B cell (primary cell): ENCODE measurements around the gene ZC3H7A. TPM values are rescaled to one million over a fixed set of nuclear protein-coding genes. Genes with fewer than 3 reads are reported as not detected.
A peak's percentile ranks its signal among the peaks of the same experiment; 100 is the strongest.

ENCODE experiments used
- ATAC-seq: fragments of 200-7000 bp; cut with Tn5 transposase; one replicate; pipeline ENCODE4 v1.10.0; 2021; ENCODE audit warnings: low read depth, mild to moderate bottlenecking, moderate number of reproducible peaks, moderate library complexity
- CTCF ChIA-PET: fragments of 350-600 bp; sonication (Branson Sonifier 250); formaldehyde crosslinking; loops from one replicate; lab custom pipeline; 2021; ENCODE audit warnings: antibody characterized with exemption, inconsistent platforms; lab: Charles Lee
- POLR2A ChIA-PET: fragments of 350-600 bp; sonication (Branson Sonifier 250); formaldehyde crosslinking; loops from one replicate; lab custom pipeline; 2021; ENCODE audit warnings: antibody characterized with exemption; lab: Charles Lee
- DNase-seq: peaks from one replicate; pipeline ENCODE4 v3.0.0; 2013
- H2AFZ ChIP-seq: 2 replicates; pipeline ENCODE4 v1.6.1; 2012; ENCODE audit warnings: mild to moderate bottlenecking, low read depth, low read length; ENCODE audit not compliant: insufficient read depth, poor library complexity, severe bottlenecking
- H3K27ac ChIP-seq, 2 donors: 1 replicate in 1 of 2; 2 replicates in 1 of 2; pipeline ENCODE4 v1.5.1; 2012 to 2013; ENCODE audit warnings: low read length in 2 of 2, mild to moderate bottlenecking in 2 of 2, moderate library complexity in 1 of 2
- H3K27me3 ChIP-seq, 4 experiments: fragments of 200-600 bp in 1 of 4; sonication (generic) in 1 of 4; replicated peaks in 1 of 4; 1 replicate in 2 of 4; 2 replicates in 2 of 4; pipeline versions ENCODE4 v1.6.1 to v1.7.0; 2013 to 2016; ENCODE audit warnings: low read length in 3 of 4, mild to moderate bottlenecking in 2 of 4, mixed read lengths in 1 of 4, moderate library complexity in 1 of 4; ENCODE audit not compliant: insufficient read depth in 4 of 4, control insufficient read depth in 3 of 4; ENCODE audit errors: control extremely low read depth in 1 of 4
- H3K36me3 ChIP-seq, 2 experiments: replicated peaks in 1 of 2; 1 replicate in 1 of 2; 2 replicates in 1 of 2; pipeline versions ENCODE4 v1.6.1 to v1.7.1; 2013; ENCODE audit warnings: low read length in 1 of 2; ENCODE audit not compliant: insufficient read depth in 2 of 2, control insufficient read depth in 1 of 2; ENCODE audit errors: control extremely low read depth in 1 of 2, extremely low read depth in 1 of 2
- H3K4me1 ChIP-seq, 2 donors: fragments of 200-600 bp in 1 of 2; sonication (generic) in 1 of 2; 1 replicate in 1 of 2; 2 replicates in 1 of 2; pipeline versions ENCODE4 v1.5.1 to v1.6.1; 2013 to 2017; ENCODE audit warnings: low read length in 2 of 2; ENCODE audit not compliant: control insufficient read depth in 2 of 2, insufficient read depth in 2 of 2
- H3K4me2 ChIP-seq: replicated peaks from 2 replicates; pipeline ENCODE3; 2012; ENCODE audit warnings: mild to moderate bottlenecking, low read depth, low read length; ENCODE audit not compliant: poor library complexity, severe bottlenecking
- H3K4me3 ChIP-seq, 5 experiments: fragments of 200-600 bp in 1 of 5; sonication (generic) in 1 of 5; 1 replicate in 3 of 5; 2 replicates in 2 of 5; pipeline versions ENCODE4 v1.5.1 to v1.7.0; 2011 to 2016; ENCODE audit warnings: low read length in 4 of 5, mild to moderate bottlenecking in 4 of 5, low read depth in 2 of 5, control low read depth in 1 of 5, moderate library complexity in 1 of 5; ENCODE audit not compliant: insufficient read depth in 1 of 5; ENCODE audit errors: control extremely low read depth in 1 of 5, extremely low read depth in 1 of 5
- H3K79me2 ChIP-seq: fragments of 200-600 bp; sonication (generic); one replicate; pipeline ENCODE4 v1.6.0; 2016; ENCODE audit warnings: low read length; ENCODE audit not compliant: control insufficient read depth, insufficient read depth
- H3K9ac ChIP-seq: fragments of 200-600 bp; sonication (generic); 2 replicates; pipeline ENCODE4 v1.6.1; 2017; ENCODE audit warnings: mild to moderate bottlenecking, low read length, moderate library complexity
- H3K9me3 ChIP-seq, 3 donors: one replicate each; pipeline versions ENCODE4 v1.6.1 to v1.7.1; 2013; ENCODE audit warnings: low read length in 2 of 3; ENCODE audit not compliant: control insufficient read depth in 2 of 3, insufficient read depth in 1 of 3; ENCODE audit errors: control extremely low read depth in 1 of 3
- H4K20me1 ChIP-seq: 2 replicates; pipeline ENCODE4 v1.6.0; 2012; ENCODE audit warnings: mild to moderate bottlenecking, low read length; ENCODE audit not compliant: insufficient read depth, control insufficient read depth, poor library complexity, severe bottlenecking
- H3K27ac Mint-ChIP-seq: one replicate; pipeline ENCODE4 v1.8.0; 2021; ENCODE audit warnings: mixed read lengths
- H3K27me3 Mint-ChIP-seq: one replicate; pipeline ENCODE4 v1.8.0; 2021; ENCODE audit warnings: mixed read lengths
- H3K4me1 Mint-ChIP-seq: one replicate; pipeline ENCODE4 v1.8.0; 2021; ENCODE audit warnings: mixed read lengths
- H3K4me3 Mint-ChIP-seq: one replicate; pipeline ENCODE4 v1.8.0; 2021; ENCODE audit warnings: mixed read lengths
- H3K9me3 Mint-ChIP-seq: one replicate; pipeline ENCODE4 v1.8.0; 2022; ENCODE audit warnings: mixed read lengths; ENCODE audit not compliant: insufficient read depth
- EZH2 ChIP-seq: IDR thresholded peaks from 2 replicates; pipeline ENCODE4 v1.6.1; 2012; ENCODE audit warnings: borderline replicate concordance, low read depth, mild to moderate bottlenecking, moderate library complexity, low read length; ENCODE audit not compliant: insufficient read depth, poor library complexity, severe bottlenecking
- WGBS: methylation state at CpG from one replicate; pipeline ENCODE4 v1.1.5; 2013; ENCODE audit warnings: missing lambda C conversion rate; ENCODE audit not compliant: insufficient coverage; 5-methylcytosine and 5-hydroxymethylcytosine counted together
- intact Hi-C: fragments of 100-400 bp; cut with micrococcal nuclease; formaldehyde crosslinking; loops from one replicate; pipeline ENCODE4 v1.10.0; 2022
- polyA plus RNA-seq: library from polyadenylated mRNA; depleted of rRNA; stranded (reverse); fragments of >200 nt; gene quantifications from 2 replicates; pipeline ENCODE4 v1.2.3, GENCODE V29; 2012
- total RNA-seq, 2 donors: library from RNA; stranded (reverse); fragments of 120-200 nt in 1 of 2; gene quantifications; 1 replicate in 1 of 2; 2 replicates in 1 of 2; pipeline versions ENCODE4 v1.2.3 to v1.2.4, GENCODE V29; 2013 to 2022
- TF ChIP-seq, protein P1 (sequence below): fragments of 200-600 bp; IDR thresholded peaks from one replicate; pipeline ENCODE4 v1.8.0; 2022; ENCODE audit warnings: antibody characterized with exemption, mild to moderate bottlenecking

The ZC3H7A gene
- total and polyA plus RNA-seq, 2 donors (not counting 1 experiment from before 2014, with no cell fraction given): 40.8 to 126 TPM

DNA sequence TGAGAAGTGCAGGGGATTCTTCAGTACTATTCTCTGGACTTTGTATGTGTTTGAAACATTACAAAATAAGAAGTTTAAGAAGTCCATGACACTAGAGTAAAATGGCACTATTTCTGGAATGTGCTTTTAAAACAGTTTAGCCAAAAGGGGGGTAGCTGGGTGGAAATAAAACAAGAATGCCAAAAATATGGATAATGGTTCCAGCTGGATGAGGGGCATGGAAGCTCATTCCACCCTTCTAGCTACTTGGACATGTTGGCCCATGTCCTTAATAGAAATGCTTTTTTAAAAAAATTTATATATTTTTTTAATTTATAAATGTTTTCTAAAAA is 13.1 kb downstream of the ZC3H7A start:
- no peaks in the 10 kb centered on the region for H4K20me1 ChIP-seq
- Mint-ChIP-seq H3K27me3 (no peaks in the 10 kb centered on the region), H3K9me3 (no peaks in the 10 kb centered on the region), H3K4me3 (peak overlapping the region; percentile 93), H3K4me1 (peaks cover 58% of the 10 kb centered on the region), H3K27ac (peak overlapping the region; percentile 98)
- H3K79me2 ChIP-seq: peaks cover 84% of the 10 kb centered on the region
- H3K9ac ChIP-seq: peak overlapping the region; percentile 58
- intact Hi-C loops: no loop called here
- no peaks in the 10 kb centered on the region for H3K9me3 ChIP-seq
- ATAC-seq (no peak), DNase-seq (no peak)
- H2AFZ ChIP-seq: no peak overlapping the region
- TF ChIP-seq, protein P1, sequence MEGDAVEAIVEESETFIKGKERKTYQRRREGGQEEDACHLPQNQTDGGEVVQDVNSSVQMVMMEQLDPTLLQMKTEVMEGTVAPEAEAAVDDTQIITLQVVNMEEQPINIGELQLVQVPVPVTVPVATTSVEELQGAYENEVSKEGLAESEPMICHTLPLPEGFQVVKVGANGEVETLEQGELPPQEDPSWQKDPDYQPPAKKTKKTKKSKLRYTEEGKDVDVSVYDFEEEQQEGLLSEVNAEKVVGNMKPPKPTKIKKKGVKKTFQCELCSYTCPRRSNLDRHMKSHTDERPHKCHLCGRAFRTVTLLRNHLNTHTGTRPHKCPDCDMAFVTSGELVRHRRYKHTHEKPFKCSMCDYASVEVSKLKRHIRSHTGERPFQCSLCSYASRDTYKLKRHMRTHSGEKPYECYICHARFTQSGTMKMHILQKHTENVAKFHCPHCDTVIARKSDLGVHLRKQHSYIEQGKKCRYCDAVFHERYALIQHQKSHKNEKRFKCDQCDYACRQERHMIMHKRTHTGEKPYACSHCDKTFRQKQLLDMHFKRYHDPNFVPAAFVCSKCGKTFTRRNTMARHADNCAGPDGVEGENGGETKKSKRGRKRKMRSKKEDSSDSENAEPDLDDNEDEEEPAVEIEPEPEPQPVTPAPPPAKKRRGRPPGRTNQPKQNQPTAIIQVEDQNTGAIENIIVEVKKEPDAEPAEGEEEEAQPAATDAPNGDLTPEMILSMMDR: no peak
- TF ChIP-seq EZH2: no peak
- H3K4me2 ChIP-seq: peak overlapping the region; percentile 70
- ChIA-PET CTCF (interaction anchor here (0.7 to 7.8 kb wide), 5 partner anchors 13 to 829 kb away, joined by 3 to 67 read pairs (median 3); partner anchors contain the start of gene ZC3H7A), POLR2A (interaction anchor here (0.9 to 4.8 kb wide), 2 partner anchors 13 to 26 kb away, joined by 4 to 28 read pairs; partner anchors contain the start of gene ZC3H7A)
- peaks cover 5 to 9% of the 10 kb centered on the region in 2 experiments for H3K36me3 ChIP-seq
- H3K27ac ChIP-seq: peak overlapping the region; percentile 98
- H3K4me3 ChIP-seq: peak overlapping the region in 1 of 5 experiments; percentile 57
- no peaks in the 10 kb centered on the region for H3K27me3 ChIP-seq
- peaks cover 31 to 41% of the 10 kb centered on the region in 2 donors for H3K4me1 ChIP-seq

DNA sequence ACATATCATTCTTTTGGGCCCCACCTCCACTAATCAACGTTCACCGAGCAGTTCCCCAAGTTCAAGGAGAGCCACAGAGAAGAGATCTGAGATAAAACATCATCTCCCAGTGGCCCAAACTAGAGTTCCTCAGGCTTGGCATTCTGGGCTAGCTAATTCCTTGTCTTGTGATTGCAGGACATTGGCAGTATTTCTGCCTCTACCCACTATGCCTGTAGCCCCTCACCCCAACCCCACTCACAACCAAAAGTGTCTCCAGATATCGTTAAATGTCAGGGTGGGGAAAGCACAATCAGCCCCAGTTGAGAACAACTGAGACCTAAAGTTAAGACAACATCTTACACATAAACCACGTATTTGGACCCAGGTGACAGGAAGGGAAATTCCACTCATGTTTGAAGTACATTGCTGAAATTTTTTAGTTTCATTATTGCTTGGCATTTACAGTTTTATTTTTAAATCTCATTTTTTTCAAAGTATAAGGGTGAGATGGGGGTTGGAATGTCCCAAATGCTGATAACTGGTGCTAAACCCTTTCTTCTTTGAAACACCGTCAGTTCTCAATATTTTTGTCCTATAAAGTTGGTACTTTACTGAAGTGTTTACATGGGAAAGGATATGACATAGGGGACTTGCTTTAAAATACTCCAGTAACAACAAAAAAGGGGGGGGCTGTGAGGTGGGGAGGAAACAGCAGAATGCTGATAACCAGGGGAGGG is 13.6 kb downstream of the ZC3H7A start:
- no peaks in the 10 kb centered on the region for H3K9me3 Mint-ChIP-seq
- peak overlapping the region; percentile 70 for H3K4me2 ChIP-seq
- peak overlapping the region; percentile 48 for H2AFZ ChIP-seq
- H3K4me3 ChIP-seq: peak overlapping the region in 4 of 5 experiments; percentile 22 to 57 (median 37)
- DNase-seq (peak; percentile 86), ATAC-seq (peak; percentile 75)
- H4K20me1 ChIP-seq: no peaks in the 10 kb centered on the region
- peak overlapping the region; percentile 58 for H3K9ac ChIP-seq
- 16% methylated on average over 2 of the region's 5 CpGs for WGBS
- peaks cover 79% of the 10 kb centered on the region for H3K79me2 ChIP-seq
- CTCF ChIA-PET: interaction anchor here (0.8 to 7.8 kb wide), 4 partner anchors 12 to 14 kb away, joined by 3 to 67 read pairs (median 6); partner anchors contain the start of gene ZC3H7A
- H3K27me3 ChIP-seq: no peaks in the 10 kb centered on the region
- POLR2A ChIA-PET: interaction anchor here (0.6 to 4.8 kb wide), 5 partner anchors 14 to 141 kb away, joined by 3 to 28 read pairs (median 4); partner anchors contain the start of genes TXNDC11 and ZC3H7A
- intact Hi-C loops: loop anchor here (1.0 kb wide), 3 partner anchors 14 to 40 kb away; partner anchors contain the start of gene ZC3H7A
- H3K27me3 Mint-ChIP-seq: no peaks in the 10 kb centered on the region
- TF ChIP-seq, protein P1: no peak
- TF ChIP-seq EZH2: no peak
- peak overlapping the region; percentile 98 for H3K27ac ChIP-seq
- peak overlapping the region; percentile 98 for H3K27ac Mint-ChIP-seq
- H3K9me3 ChIP-seq: no peaks in the 10 kb centered on the region
- peaks cover 5 to 10% of the 10 kb centered on the region in 2 experiments for H3K36me3 ChIP-seq
- H3K4me3 Mint-ChIP-seq: peak overlapping the region; percentile 93
- peaks cover 55% of the 10 kb centered on the region for H3K4me1 Mint-ChIP-seq
- H3K4me1 ChIP-seq: peaks cover 31 to 41% of the 10 kb centered on the region in 2 donors
